PC-9 (cell line): Measurements from ENCODE around the gene WASF1. TPM values are rescaled to one million over a fixed set of nuclear protein-coding genes. Genes with fewer than 3 reads are reported as not detected.

Experiments
- BruUV-seq: library from RNA; stranded (reverse); fragments of 400-500 nt; replicated peaks from 2 replicates; lab custom pipeline; 2021; lab: Mats Ljungman, UMichigan
- CTCF ChIA-PET: fragments of 300-600 bp; sonication (Branson Sonifier 250); formaldehyde crosslinking; loops from one replicate; lab custom pipeline; 2022; ENCODE audit warnings: antibody characterized with exemption; lab: Charles Lee
- POLR2A ChIA-PET: fragments of 300-600 bp; sonication (Branson Sonifier 250); formaldehyde crosslinking; loops from one replicate; lab custom pipeline; 2022; ENCODE audit warnings: antibody characterized with exemption; ENCODE audit not compliant: unreplicated experiment; lab: Charles Lee
- DNase-seq, 2 experiments: peaks; one replicate each; pipeline versions ENCODE4 v3.0.0 to v3.0.0-alpha.2; 2015 to 2022; ENCODE audit warnings: mixed read lengths in 1 of 2
- H2AFZ ChIP-seq: fragments of 200-600 bp; sonication (generic); 2 replicates; pipeline ENCODE4 v1.8.1; 2017; ENCODE audit warnings: antibody characterized with exemption
- H3F3A ChIP-seq: fragments of 200-600 bp; sonication (generic); 2 replicates; pipeline ENCODE4 v1.8.1; 2017; ENCODE audit warnings: antibody characterized with exemption, mild to moderate bottlenecking, low read depth; ENCODE audit not compliant: insufficient read depth
- H3K27ac ChIP-seq: fragments of 200-600 bp; sonication (generic); 2 replicates; pipeline ENCODE4 v1.6.1; 2016; ENCODE audit warnings: mixed run types
- H3K27me3 ChIP-seq: fragments of 200-600 bp; sonication (generic); 2 replicates; pipeline ENCODE4 v1.6.1; 2016; ENCODE audit warnings: low read depth, mixed run types; ENCODE audit not compliant: insufficient read depth
- H3K36me3 ChIP-seq: fragments of 200-600 bp; sonication (generic); 2 replicates; pipeline ENCODE4 v1.6.1; 2016; ENCODE audit warnings: low read depth, mixed run types
- H3K4me1 ChIP-seq: fragments of 200-600 bp; sonication (generic); replicated peaks from 2 replicates; pipeline ENCODE4 v1.6.1; 2016; ENCODE audit warnings: mixed run types; ENCODE audit not compliant: insufficient read depth
- H3K4me2 ChIP-seq: fragments of 200-600 bp; sonication (generic); 2 replicates; pipeline ENCODE4 v1.6.1; 2017; ENCODE audit warnings: mixed run types
- H3K4me3 ChIP-seq: fragments of 200-600 bp; sonication (generic); 2 replicates; pipeline ENCODE4 v1.6.1; 2016; ENCODE audit warnings: mixed run types
- H3K79me2 ChIP-seq: fragments of 200-600 bp; sonication (generic); 2 replicates; pipeline ENCODE4 v1.6.1; 2017; ENCODE audit warnings: low read depth, mixed run types
- H3K9me2 ChIP-seq: fragments of 200-600 bp; sonication (generic); 2 replicates; pipeline ENCODE4 v1.8.1; 2017; ENCODE audit warnings: mild to moderate bottlenecking; ENCODE audit not compliant: insufficient read depth
- H3K9me3 ChIP-seq: fragments of 200-600 bp; sonication (generic); 2 replicates; pipeline ENCODE4 v1.8.1; 2016; ENCODE audit warnings: low read depth; ENCODE audit not compliant: insufficient read depth
- H4K20me1 ChIP-seq: fragments of 200-600 bp; sonication (generic); 2 replicates; pipeline ENCODE4 v1.8.1; 2017; ENCODE audit not compliant: insufficient read depth
- EZH2 ChIP-seq: fragments of 200-600 bp; sonication (generic); IDR thresholded peaks from 2 replicates; pipeline ENCODE4 v1.8.0; 2017; ENCODE audit warnings: antibody characterized with exemption, low read depth
- intact Hi-C: fragments of 100-400 bp; cut with micrococcal nuclease; formaldehyde crosslinking; loops from one replicate; pipeline ENCODE4 v1.10.0; 2022; ENCODE audit not compliant: unreplicated experiment
- total RNA-seq: library from RNA; stranded (reverse); gene quantifications from 2 replicates; pipeline ENCODE4 v1.2.3, GENCODE V29; 2021
- TF ChIP-seq, protein P1 (sequence below): fragments of 200-600 bp; sonication (generic); conservative IDR thresholded peaks from 2 replicates; pipeline ENCODE4 v1.6.1; 2017; ENCODE audit warnings: mixed run types, antibody characterized with exemption, mild to moderate bottlenecking, moderate library complexity

Gene WASF1
- total RNA-seq, 1 experiment from 2014 or later, result 17.0 TPM

- POLR2A ChIA-PET, result no interaction called here
These were observed 40.4 kb downstream of the WASF1 start for GRCh38 chr6:110139052-110139451.

GRCh38 chr6:110137924-110138887, 41.3 kb downstream of the WASF1 start:
- CTCF ChIA-PET, result no interaction called here
- H3K4me1 ChIP-seq, result no peaks in the 10 kb centered on the region
- H3K4me3 ChIP-seq, result no peak overlapping the region
- H3K79me2 ChIP-seq, result no peaks in the 10 kb centered on the region
- no peaks in the 10 kb centered on the region for H3K9me3 ChIP-seq
- no peak for TF ChIP-seq EZH2
- TF ChIP-seq, protein P1, sequence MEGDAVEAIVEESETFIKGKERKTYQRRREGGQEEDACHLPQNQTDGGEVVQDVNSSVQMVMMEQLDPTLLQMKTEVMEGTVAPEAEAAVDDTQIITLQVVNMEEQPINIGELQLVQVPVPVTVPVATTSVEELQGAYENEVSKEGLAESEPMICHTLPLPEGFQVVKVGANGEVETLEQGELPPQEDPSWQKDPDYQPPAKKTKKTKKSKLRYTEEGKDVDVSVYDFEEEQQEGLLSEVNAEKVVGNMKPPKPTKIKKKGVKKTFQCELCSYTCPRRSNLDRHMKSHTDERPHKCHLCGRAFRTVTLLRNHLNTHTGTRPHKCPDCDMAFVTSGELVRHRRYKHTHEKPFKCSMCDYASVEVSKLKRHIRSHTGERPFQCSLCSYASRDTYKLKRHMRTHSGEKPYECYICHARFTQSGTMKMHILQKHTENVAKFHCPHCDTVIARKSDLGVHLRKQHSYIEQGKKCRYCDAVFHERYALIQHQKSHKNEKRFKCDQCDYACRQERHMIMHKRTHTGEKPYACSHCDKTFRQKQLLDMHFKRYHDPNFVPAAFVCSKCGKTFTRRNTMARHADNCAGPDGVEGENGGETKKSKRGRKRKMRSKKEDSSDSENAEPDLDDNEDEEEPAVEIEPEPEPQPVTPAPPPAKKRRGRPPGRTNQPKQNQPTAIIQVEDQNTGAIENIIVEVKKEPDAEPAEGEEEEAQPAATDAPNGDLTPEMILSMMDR, result no peak
- intact Hi-C loops, result no loop called here
- H3K4me2 ChIP-seq, result no peak overlapping the region
- BruUV-seq, result no TSS peak
- no peak overlapping the region for H3K27ac ChIP-seq
- no peaks in the 10 kb centered on the region for H4K20me1 ChIP-seq
- POLR2A ChIA-PET, result interaction anchor here (0.7 kb wide), 1 partner anchor 1340 kb away, joined by 7 read pairs; no protein-coding TSS in a partner anchor
- 0 out of 2 replicates have a peak, but pooled peaks cover 7% of the 10 kb centered on the region for H3K36me3 ChIP-seq
- H3K9me2 ChIP-seq, result no peaks in the 10 kb centered on the region
- no peaks in the 10 kb centered on the region for H3K27me3 ChIP-seq
- no peak for DNase-seq
- H2AFZ ChIP-seq, result no peak overlapping the region
- no peaks in the 10 kb centered on the region for H3F3A ChIP-seq

More at GRCh38 chr6:110139052-110139451, 40.4 kb downstream of the WASF1 start:
- Histone ChIP-seq H3K27ac (no peak overlapping the region), H3K27me3 (no peaks in the 10 kb centered on the region), H3K9me2 (no peaks in the 10 kb centered on the region), H2AFZ (no peak overlapping the region), H3K4me3 (no peak overlapping the region), H3F3A (no peaks in the 10 kb centered on the region), H4K20me1 (no peaks in the 10 kb centered on the region), H3K36me3 (0 out of 2 replicates have a peak, but pooled peaks cover 7% of the 10 kb centered on the region), H3K4me2 (no peak overlapping the region), H3K79me2 (no peaks in the 10 kb centered on the region), H3K9me3 (no peaks in the 10 kb centered on the region), H3K4me1 (no peaks in the 10 kb centered on the region)
- no peak for TF ChIP-seq EZH2
- TF ChIP-seq, protein P1, result no peak
- intact Hi-C loops, result no loop called here
- BruUV-seq, result no TSS peak
- CTCF ChIA-PET, result no interaction called here
- no peak for DNase-seq

- no peaks in the 10 kb centered on the region for H3K9me2 ChIP-seq
These were observed 49.1 kb downstream of the WASF1 start for GRCh38 chr6:110130362-110130761.

More at GRCh38 chr6:110130362-110130761, 49.1 kb downstream of the WASF1 start:
- Histone ChIP-seq H3K4me2 (no peak overlapping the region), H2AFZ (no peak overlapping the region), H3K27me3 (no peaks in the 10 kb centered on the region), H3K9me3 (no peaks in the 10 kb centered on the region), H3K4me1 (no peaks in the 10 kb centered on the region), H3F3A (no peaks in the 10 kb centered on the region), H3K27ac (no peak overlapping the region), H4K20me1 (no peaks in the 10 kb centered on the region), H3K36me3 (no peaks in the 10 kb centered on the region), H3K79me2 (no peaks in the 10 kb centered on the region), H3K4me3 (no peak overlapping the region)
- intact Hi-C loops, result no loop called here
- CTCF ChIA-PET, result no interaction called here
- POLR2A ChIA-PET, result no interaction called here
- DNase-seq, result no peak
- no TSS peak for BruUV-seq
- TF ChIP-seq, protein P1, result no peak
- TF ChIP-seq EZH2, result no peak
